HG03060 (cell line): ENCODE measurements around the gene ATF1.
"Not testable (repeated sequence)": the region's sequence is repeated elsewhere in the genome, so short reads cannot be mapped to it uniquely, and the experiment has no call there.

Experiments
- ATAC-seq: cut with Tn5 transposase; IDR thresholded peaks from one replicate; pipeline ENCODE4 v1.9.1; 2021; ENCODE audit warnings: low read depth, moderate number of reproducible peaks; ENCODE audit not compliant: unreplicated experiment

The ATF1 gene

GRCh38 chr12:50788561-50788960 lies 24.7 kb downstream of the ATF1 start:
- no peak for ATAC-seq

GRCh38 chr12:50790081-50790480 lies 26.2 kb downstream of the ATF1 start:
- ATAC-seq: no peak

- no peak for ATAC-seq
These were observed 36.0 kb downstream of the ATF1 start for GRCh38 chr12:50799908-50800307.

GRCh38 chr12:50803230-50803875 lies 39.5 kb downstream of the ATF1 start:
- ATAC-seq: no peak

- ATAC-seq: no peak
These were observed 42.3 kb downstream of the ATF1 start for GRCh38 chr12:50806176-50806575.

- not testable (repeated sequence) for ATAC-seq
These were observed 45.2 kb downstream of the ATF1 start for GRCh38 chr12:50809131-50809530.

- not testable (repeated sequence) for ATAC-seq
These were observed 51.0 kb downstream of the ATF1 start for GRCh38 chr12:50814921-50815320.

- no peak for ATAC-seq
These were observed 56.3 kb downstream of the ATF1 start for GRCh38 chr12:50820177-50820576.

- ATAC-seq: no peak
These were observed 58.2 kb downstream of the ATF1 start for GRCh38 chr12:50822082-50822481.

GRCh38 chr12:50823724-50824123 lies 59.8 kb downstream of the ATF1 start:
- not testable (repeated sequence) for ATAC-seq

GRCh38 chr12:50824914-50825313 lies 61.0 kb downstream of the ATF1 start:
- ATAC-seq: no peak

GRCh38 chr12:50825372-50825838 lies 61.5 kb downstream of the ATF1 start:
- no peak for ATAC-seq

GRCh38 chr12:50828121-50828520 lies 64.2 kb downstream of the ATF1 start:
- ATAC-seq: no peak

GRCh38 chr12:50828886-50829285 lies 65.0 kb downstream of the ATF1 start:
- no peak for ATAC-seq

- ATAC-seq: not testable (repeated sequence)
These were observed 69.9 kb downstream of the ATF1 start for GRCh38 chr12:50833801-50834200.

GRCh38 chr12:50839042-50839441 lies 75.1 kb downstream of the ATF1 start:
- no peak for ATAC-seq

GRCh38 chr12:50840809-50841487 lies 77.0 kb downstream of the ATF1 start:
- ATAC-seq: no peak

GRCh38 chr12:50841716-50842531 lies 78.0 kb downstream of the ATF1 start:
- no peak for ATAC-seq

GRCh38 chr12:50842637-50843493 lies 79.0 kb downstream of the ATF1 start, which contains the start of gene TMPRSS12:
Gene TMPRSS12 (plus strand): TSS chr12:50842926. CDS start chr12:50842965, 39 bp downstream.
- ATAC-seq: no peak

- ATAC-seq: no peak
These were observed 81.2 kb downstream of the ATF1 start for GRCh38 chr12:50845021-50845647.
